ENCODE measurements around the gene COX5B.

DNA sequence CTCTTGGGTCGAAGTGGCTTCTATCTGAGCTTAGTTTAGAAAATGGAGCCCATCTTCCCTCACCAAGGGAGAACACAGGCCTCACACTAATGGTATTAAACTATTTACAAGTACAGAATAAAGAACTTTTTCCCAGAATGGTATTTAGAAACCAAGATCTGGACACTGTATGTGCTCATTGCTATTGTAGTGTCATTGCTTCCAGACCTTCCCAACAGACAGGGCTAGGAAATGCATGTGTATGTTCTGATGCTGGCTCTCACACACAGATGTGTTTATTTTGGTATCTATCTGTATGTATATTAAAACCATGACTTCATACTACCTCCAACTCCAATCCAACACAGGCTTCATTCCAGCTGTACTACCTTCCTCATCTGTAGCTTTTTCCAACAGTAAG is 8.0 kb downstream of the COX5B start:
- TF ChIP-seq, protein P1, sequence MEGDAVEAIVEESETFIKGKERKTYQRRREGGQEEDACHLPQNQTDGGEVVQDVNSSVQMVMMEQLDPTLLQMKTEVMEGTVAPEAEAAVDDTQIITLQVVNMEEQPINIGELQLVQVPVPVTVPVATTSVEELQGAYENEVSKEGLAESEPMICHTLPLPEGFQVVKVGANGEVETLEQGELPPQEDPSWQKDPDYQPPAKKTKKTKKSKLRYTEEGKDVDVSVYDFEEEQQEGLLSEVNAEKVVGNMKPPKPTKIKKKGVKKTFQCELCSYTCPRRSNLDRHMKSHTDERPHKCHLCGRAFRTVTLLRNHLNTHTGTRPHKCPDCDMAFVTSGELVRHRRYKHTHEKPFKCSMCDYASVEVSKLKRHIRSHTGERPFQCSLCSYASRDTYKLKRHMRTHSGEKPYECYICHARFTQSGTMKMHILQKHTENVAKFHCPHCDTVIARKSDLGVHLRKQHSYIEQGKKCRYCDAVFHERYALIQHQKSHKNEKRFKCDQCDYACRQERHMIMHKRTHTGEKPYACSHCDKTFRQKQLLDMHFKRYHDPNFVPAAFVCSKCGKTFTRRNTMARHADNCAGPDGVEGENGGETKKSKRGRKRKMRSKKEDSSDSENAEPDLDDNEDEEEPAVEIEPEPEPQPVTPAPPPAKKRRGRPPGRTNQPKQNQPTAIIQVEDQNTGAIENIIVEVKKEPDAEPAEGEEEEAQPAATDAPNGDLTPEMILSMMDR (IDR thresholded peaks at IDR 0.05): no peak
- no peak for TF ChIP-seq POLR2A (IDR thresholded peaks at IDR 0.05)
